Common myeloid progenitor, CD34-positive (primary cell): ENCODE measurements around the gene ALS2CL.

ENCODE experiments used
- CTCF ChIA-PET: fragments of 350-600 bp; sonication (Branson Sonifier 250); formaldehyde crosslinking; loops from one replicate; lab custom pipeline; 2021; ENCODE audit warnings: antibody characterized with exemption; lab: Charles Lee
- POLR2A ChIA-PET: fragments of 350-600 bp; sonication (Branson Sonifier 250); formaldehyde crosslinking; loops from one replicate; lab custom pipeline; 2021; ENCODE audit warnings: antibody characterized with exemption; lab: Charles Lee
- DNase-seq, 3 donors: peaks; one replicate each; pipeline versions ENCODE4 v3.0.0 to v3.0.0-alpha.2; 2013
- H3K27ac ChIP-seq, 2 experiments: 1 replicate in 1 of 2; 2 replicates in 1 of 2; pipeline ENCODE4 v1.7.0; 2013; ENCODE audit warnings: inconsistent platforms in 2 of 2, low read length in 2 of 2, mild to moderate bottlenecking in 2 of 2, low read depth in 1 of 2, moderate library complexity in 1 of 2; ENCODE audit not compliant: severe bottlenecking in 2 of 2, insufficient read depth in 1 of 2, poor library complexity in 1 of 2
- H3K27me3 ChIP-seq, 5 experiments: replicated peaks in 2 of 5; 1 replicate in 3 of 5; 2 replicates in 2 of 5; pipeline versions ENCODE4 v1.6.1 to v1.7.0; 2013; ENCODE audit warnings: low read length in 4 of 5, mild to moderate bottlenecking in 2 of 5, moderate library complexity in 2 of 5, inconsistent platforms in 1 of 5; ENCODE audit not compliant: insufficient read depth in 5 of 5, control insufficient read depth in 4 of 5
- H3K36me3 ChIP-seq, 4 experiments: 1 replicate in 2 of 4; 2 replicates in 2 of 4; pipeline versions ENCODE4 v1.6.1 to v1.7.0; 2013; ENCODE audit warnings: low read length in 3 of 4, control low read depth in 1 of 4, mild to moderate bottlenecking in 1 of 4; ENCODE audit not compliant: control insufficient read depth in 4 of 4, insufficient read depth in 4 of 4
- H3K4me1 ChIP-seq, 4 experiments: 1 replicate in 3 of 4; 2 replicates in 1 of 4; pipeline versions ENCODE4 v1.6.1 to v1.7.1; 2013; ENCODE audit warnings: low read length in 3 of 4, mild to moderate bottlenecking in 3 of 4, control low read depth in 1 of 4, inconsistent platforms in 1 of 4, moderate library complexity in 1 of 4; ENCODE audit not compliant: control insufficient read depth in 4 of 4, insufficient read depth in 4 of 4; ENCODE audit errors: control extremely low read depth in 1 of 4
- H3K4me3 ChIP-seq, 7 experiments: 1 replicate in 4 of 7; 2 replicates in 3 of 7; pipeline versions ENCODE4 v1.5.1 to v1.7.0; 2013; ENCODE audit warnings: mild to moderate bottlenecking in 7 of 7, low read length in 6 of 7, moderate library complexity in 6 of 7, inconsistent platforms in 2 of 7, low read depth in 2 of 7, control low read depth in 1 of 7; ENCODE audit not compliant: insufficient read depth in 4 of 7, control insufficient read depth in 1 of 7; ENCODE audit errors: extremely low read depth in 1 of 7
- H3K9me3 ChIP-seq, 5 experiments: 1 replicate in 4 of 5; 2 replicates in 1 of 5; pipeline versions ENCODE4 v1.6.1 to v1.7.1; 2013; ENCODE audit warnings: low read length in 4 of 5, mild to moderate bottlenecking in 2 of 5, inconsistent platforms in 1 of 5, low read depth in 1 of 5, moderate library complexity in 1 of 5; ENCODE audit not compliant: control insufficient read depth in 4 of 5, insufficient read depth in 2 of 5; ENCODE audit errors: control extremely low read depth in 1 of 5
- WGBS: methylation state at CpG from one replicate; pipeline ENCODE4 v1.1.5; 2013; ENCODE audit not compliant: insufficient coverage; 5-methylcytosine and 5-hydroxymethylcytosine counted together

ALS2CL gene

GRCh38 chr3:46667061-46667621, 26.3 kb downstream of the ALS2CL start:
- no peak overlapping the region for H3K27ac ChIP-seq
- CTCF ChIA-PET = no interaction called here
- DNase-seq = no peak
- POLR2A ChIA-PET = no interaction called here
- WGBS = 96% methylated on average over 7 of the region's 8 CpGs
- H3K4me1 ChIP-seq = no peaks in the 10 kb centered on the region
- no peaks in the 10 kb centered on the region for H3K9me3 ChIP-seq
- H3K36me3 ChIP-seq = no peaks in the 10 kb centered on the region
- no peaks in the 10 kb centered on the region for H3K27me3 ChIP-seq
- no peak overlapping the region for H3K4me3 ChIP-seq

GRCh38 chr3:46666453-46666845, 27.0 kb downstream of the ALS2CL start:
- Histone ChIP-seq H3K27ac (no peak overlapping the region), H3K27me3 (peaks cover 0 to 2% (median 0%) of the 10 kb centered on the region in 5 experiments), H3K36me3 (no peaks in the 10 kb centered on the region), H3K4me3 (no peak overlapping the region), H3K9me3 (no peaks in the 10 kb centered on the region), H3K4me1 (no peaks in the 10 kb centered on the region)
- ChIA-PET CTCF (no interaction called here), POLR2A (no interaction called here)
- no peak for DNase-seq
- 92% methylated on average over 7 of the region's 7 CpGs for WGBS

GRCh38 chr3:46665763-46666452, 27.6 kb downstream of the ALS2CL start:
- H3K36me3 ChIP-seq = no peaks in the 10 kb centered on the region
- H3K27me3 ChIP-seq = peaks cover 0 to 2% (median 0%) of the 10 kb centered on the region in 5 experiments
- no peak for DNase-seq
- CTCF ChIA-PET = no interaction called here
- WGBS = 91% methylated on average over 6 of the region's 9 CpGs
- H3K4me3 ChIP-seq = no peak overlapping the region
- no peaks in the 10 kb centered on the region for H3K9me3 ChIP-seq
- POLR2A ChIA-PET = no interaction called here
- H3K4me1 ChIP-seq = no peaks in the 10 kb centered on the region
- H3K27ac ChIP-seq = no peak overlapping the region

- Histone ChIP-seq H3K27ac (no peak overlapping the region), H3K4me1 (no peaks in the 10 kb centered on the region), H3K4me3 (no peak overlapping the region), H3K27me3 (peaks cover 0 to 2% (median 0%) of the 10 kb centered on the region in 5 experiments), H3K9me3 (no peaks in the 10 kb centered on the region), H3K36me3 (no peaks in the 10 kb centered on the region)
- no peak for DNase-seq
- POLR2A ChIA-PET = no interaction called here
- CTCF ChIA-PET = interaction anchor here (1.3 kb wide), 1 partner anchor 177 kb away, joined by 4 read pairs; no protein-coding TSS in a partner anchor
- WGBS = 79% methylated on average over 20 of the region's 23 CpGs
Observed at GRCh38 chr3:46664971-46665762, 28.3 kb downstream of the ALS2CL start.

GRCh38 chr3:46664188-46664970, 29.1 kb downstream of the ALS2CL start:
- DNase-seq = no peak
- H3K36me3 ChIP-seq = no peaks in the 10 kb centered on the region
- H3K4me3 ChIP-seq = no peak overlapping the region
- CTCF ChIA-PET = interaction anchor here (0.7 to 1.7 kb wide), 8 partner anchors 9 to 227 kb away, joined by 3 to 5 read pairs (median 3); no protein-coding TSS in a partner anchor
- peaks cover 0 to 2% (median 0%) of the 10 kb centered on the region in 5 experiments for H3K27me3 ChIP-seq
- no peak overlapping the region for H3K27ac ChIP-seq
- POLR2A ChIA-PET = no interaction called here
- no peaks in the 10 kb centered on the region for H3K4me1 ChIP-seq
- WGBS = 96% methylated on average over 6 of the region's 6 CpGs
- H3K9me3 ChIP-seq = no peaks in the 10 kb centered on the region

- Histone ChIP-seq H3K36me3 (no peaks in the 10 kb centered on the region), H3K4me1 (no peaks in the 10 kb centered on the region), H3K27ac (no peak overlapping the region), H3K4me3 (no peak overlapping the region), H3K9me3 (no peaks in the 10 kb centered on the region), H3K27me3 (peaks cover 0 to 2% (median 0%) of the 10 kb centered on the region in 5 experiments)
- ChIA-PET CTCF (interaction anchor here (0.7 to 1.7 kb wide), 8 partner anchors 10 to 232 kb away, joined by 3 to 5 read pairs (median 3); no protein-coding TSS in a partner anchor), POLR2A (no interaction called here)
- peak; percentile 22 to 60 (median 53) for DNase-seq
- 45% methylated on average over 8 of the region's 8 CpGs for whole genome bisulfite sequencing
Observed at GRCh38 chr3:46663591-46664135, 29.8 kb downstream of the ALS2CL start.
